ENCODE data around the gene FAM78B.

FAM78B gene

DNA sequence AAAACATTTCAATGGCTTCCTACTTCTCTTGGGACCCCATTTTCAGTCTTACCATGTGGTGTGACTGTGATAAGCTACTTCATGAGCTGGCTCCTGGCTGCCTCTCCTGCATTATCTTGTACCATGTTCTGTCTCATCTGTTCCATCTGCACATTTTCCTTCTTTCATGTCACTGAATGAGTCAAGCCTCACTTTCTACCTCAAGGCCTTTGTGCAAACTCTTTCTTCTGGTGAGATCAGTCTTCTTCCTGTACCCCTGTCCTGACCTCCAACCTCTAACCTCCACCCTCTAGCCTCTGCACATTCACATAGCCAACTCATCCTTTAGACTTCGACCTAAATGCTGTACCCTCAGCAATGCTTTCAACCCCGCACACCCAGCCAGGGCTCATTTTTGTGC is 9.6 kb upstream of the FAM78B start:
- TF ChIP-seq EZH2 (IDR thresholded peaks at IDR 0.05; ENCODE audit: borderline replicate concordance, low read depth, low read length, severe bottlenecking) = no peak
- TF ChIP-seq, protein P1, sequence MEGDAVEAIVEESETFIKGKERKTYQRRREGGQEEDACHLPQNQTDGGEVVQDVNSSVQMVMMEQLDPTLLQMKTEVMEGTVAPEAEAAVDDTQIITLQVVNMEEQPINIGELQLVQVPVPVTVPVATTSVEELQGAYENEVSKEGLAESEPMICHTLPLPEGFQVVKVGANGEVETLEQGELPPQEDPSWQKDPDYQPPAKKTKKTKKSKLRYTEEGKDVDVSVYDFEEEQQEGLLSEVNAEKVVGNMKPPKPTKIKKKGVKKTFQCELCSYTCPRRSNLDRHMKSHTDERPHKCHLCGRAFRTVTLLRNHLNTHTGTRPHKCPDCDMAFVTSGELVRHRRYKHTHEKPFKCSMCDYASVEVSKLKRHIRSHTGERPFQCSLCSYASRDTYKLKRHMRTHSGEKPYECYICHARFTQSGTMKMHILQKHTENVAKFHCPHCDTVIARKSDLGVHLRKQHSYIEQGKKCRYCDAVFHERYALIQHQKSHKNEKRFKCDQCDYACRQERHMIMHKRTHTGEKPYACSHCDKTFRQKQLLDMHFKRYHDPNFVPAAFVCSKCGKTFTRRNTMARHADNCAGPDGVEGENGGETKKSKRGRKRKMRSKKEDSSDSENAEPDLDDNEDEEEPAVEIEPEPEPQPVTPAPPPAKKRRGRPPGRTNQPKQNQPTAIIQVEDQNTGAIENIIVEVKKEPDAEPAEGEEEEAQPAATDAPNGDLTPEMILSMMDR (IDR thresholded peaks at IDR 0.05; ENCODE audit: borderline replicate concordance, extremely low read depth, low read length, poor library complexity, severe bottlenecking) = no peak
- Histone ChIP-seq H3K27me3 (ENCODE audit: insufficient read depth, low read length, poor library complexity) (no peaks in the 10 kb centered on the region), H3K4me3 (ENCODE audit: low read depth in 1 of 2, low read length in 2 of 2) (no peak overlapping the region), H3K9me3 (ENCODE audit: insufficient read depth, low read length, severe bottlenecking) (no peaks in the 10 kb centered on the region), H3K4me2 (ENCODE audit: insufficient read depth, low read length) (no peak overlapping the region), H3K27ac (ENCODE audit: low read length) (no peak overlapping the region), H3K36me3 (ENCODE audit: insufficient read depth, low read length) (no peaks in the 10 kb centered on the region), H3K4me1 (ENCODE audit: insufficient read depth, low read length) (no peaks in the 10 kb centered on the region), H3K79me2 (ENCODE audit: insufficient read depth, low read length) (no peaks in the 10 kb centered on the region), H3K9ac (ENCODE audit: low read depth, low read length) (no peak overlapping the region), H2AFZ (ENCODE audit: low read depth, low read length) (no peak overlapping the region), H4K20me1 (ENCODE audit: insufficient read depth, low read length) (no peaks in the 10 kb centered on the region)
- DNase-seq (no peak), ATAC-seq (ENCODE audit: insufficient read depth, low read depth) (no peak)

DNA sequence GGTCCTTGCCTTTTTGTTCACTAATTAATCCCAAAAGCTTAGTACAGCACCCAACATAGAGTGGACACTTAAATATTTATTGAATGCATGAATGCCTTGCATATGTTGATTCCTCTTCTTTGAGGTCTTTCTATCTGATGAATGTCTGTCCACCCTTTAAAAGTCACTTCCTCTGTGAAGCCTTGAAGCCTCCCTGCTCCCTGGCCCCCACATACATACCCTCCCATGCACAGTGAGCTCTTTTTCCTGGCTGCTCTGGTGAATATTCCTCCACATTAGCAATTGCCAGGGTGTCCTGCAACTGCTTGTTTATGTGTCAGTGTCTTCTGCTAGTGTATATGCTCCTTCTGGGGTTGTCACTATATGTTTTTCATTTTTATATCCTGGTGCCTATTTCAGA is 8.2 kb upstream of the FAM78B start:
- DNase-seq = no peak
- no peaks in the 10 kb centered on the region for H3K79me2 ChIP-seq (ENCODE audit: insufficient read depth, low read length)
- H3K9ac ChIP-seq (ENCODE audit: low read depth, low read length) = no peak overlapping the region
- no peaks in the 10 kb centered on the region for H3K9me3 ChIP-seq (ENCODE audit: insufficient read depth, low read length, severe bottlenecking)
- TF ChIP-seq, protein P1 (IDR thresholded peaks at IDR 0.05; ENCODE audit: borderline replicate concordance, extremely low read depth, low read length, poor library complexity, severe bottlenecking) = no peak
- no peak for TF ChIP-seq EZH2 (IDR thresholded peaks at IDR 0.05; ENCODE audit: borderline replicate concordance, low read depth, low read length, severe bottlenecking)
- no peaks in the 10 kb centered on the region for H3K36me3 ChIP-seq (ENCODE audit: insufficient read depth, low read length)
- peaks cover 7% of the 10 kb centered on the region for H3K27me3 ChIP-seq (ENCODE audit: insufficient read depth, low read length, poor library complexity)
- H3K4me3 ChIP-seq (ENCODE audit: low read depth in 1 of 2, low read length in 2 of 2) = no peak overlapping the region
- H3K27ac ChIP-seq (ENCODE audit: low read length) = no peak overlapping the region
- H3K4me1 ChIP-seq (ENCODE audit: insufficient read depth, low read length) = no peaks in the 10 kb centered on the region
- H4K20me1 ChIP-seq (ENCODE audit: insufficient read depth, low read length) = no peaks in the 10 kb centered on the region
- no peak overlapping the region for H3K4me2 ChIP-seq (ENCODE audit: insufficient read depth, low read length)
- no peak for ATAC-seq (ENCODE audit: insufficient read depth, low read depth)
- H2AFZ ChIP-seq (ENCODE audit: low read depth, low read length) = no peak overlapping the region

DNA sequence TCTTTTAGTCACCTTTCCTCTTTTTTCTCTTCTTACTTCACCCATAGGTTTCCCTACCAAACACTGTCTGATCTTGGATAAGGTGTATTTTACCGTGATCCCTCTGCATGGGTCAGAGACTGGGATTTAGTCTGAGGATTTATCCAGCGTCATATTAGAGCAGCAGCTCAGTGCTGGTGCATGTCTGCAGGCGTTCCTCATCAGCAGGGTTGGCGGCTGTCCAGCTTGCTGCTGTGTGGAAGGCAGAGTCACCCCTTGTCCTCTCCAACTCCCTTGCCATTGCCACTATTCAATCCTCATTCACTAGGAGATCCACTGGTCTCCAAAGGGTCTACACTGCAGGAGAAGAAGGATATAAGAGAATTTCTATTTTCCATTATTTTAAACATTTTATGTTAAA is 7.3 kb upstream of the FAM78B start:
- Histone ChIP-seq H3K9ac (ENCODE audit: low read depth, low read length) (no peak overlapping the region), H3K4me2 (ENCODE audit: insufficient read depth, low read length) (no peak overlapping the region)
- TF ChIP-seq, protein P1 (IDR thresholded peaks at IDR 0.05; ENCODE audit: borderline replicate concordance, extremely low read depth, low read length, poor library complexity, severe bottlenecking) = no peak
- TF ChIP-seq EZH2 (IDR thresholded peaks at IDR 0.05; ENCODE audit: borderline replicate concordance, low read depth, low read length, severe bottlenecking) = no peak

DNA sequence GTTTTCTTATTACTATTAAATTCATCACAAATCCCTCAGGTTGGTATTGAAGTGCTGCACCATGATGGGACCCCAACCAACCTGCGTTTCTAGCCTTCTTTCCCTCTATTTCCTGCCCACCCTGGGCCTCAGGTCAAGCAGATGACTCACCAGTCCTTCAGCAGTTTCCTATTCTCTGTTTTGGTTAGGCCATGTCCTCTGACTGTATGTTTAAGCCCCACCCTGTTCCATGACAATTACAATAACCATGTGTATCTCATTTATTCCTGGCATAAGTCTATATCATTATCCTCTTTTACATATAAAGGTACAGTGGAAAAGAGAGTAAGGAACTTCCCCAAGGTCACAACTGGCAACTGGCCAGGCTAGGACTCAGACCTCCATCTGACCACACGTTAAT is 5.3 kb upstream of the FAM78B start:
- H3K27ac ChIP-seq (ENCODE audit: low read length) = no peak overlapping the region
- no peaks in the 10 kb centered on the region for H3K79me2 ChIP-seq (ENCODE audit: insufficient read depth, low read length)
- no peak overlapping the region for H3K4me3 ChIP-seq (ENCODE audit: low read depth in 1 of 2, low read length in 2 of 2)
- H2AFZ ChIP-seq (ENCODE audit: low read depth, low read length) = no peak overlapping the region
- no peaks in the 10 kb centered on the region for H4K20me1 ChIP-seq (ENCODE audit: insufficient read depth, low read length)
- H3K27me3 ChIP-seq (ENCODE audit: insufficient read depth, low read length, poor library complexity) = peaks cover 7% of the 10 kb centered on the region
- H3K9ac ChIP-seq (ENCODE audit: low read depth, low read length) = no peak overlapping the region
- H3K4me2 ChIP-seq (ENCODE audit: insufficient read depth, low read length) = no peak overlapping the region
- H3K4me1 ChIP-seq (ENCODE audit: insufficient read depth, low read length) = no peaks in the 10 kb centered on the region
- no peaks in the 10 kb centered on the region for H3K9me3 ChIP-seq (ENCODE audit: insufficient read depth, low read length, severe bottlenecking)
- H3K36me3 ChIP-seq (ENCODE audit: insufficient read depth, low read length) = no peaks in the 10 kb centered on the region
- TF ChIP-seq, protein P1 (IDR thresholded peaks at IDR 0.05; ENCODE audit: borderline replicate concordance, extremely low read depth, low read length, poor library complexity, severe bottlenecking) = no peak
- TF ChIP-seq EZH2 (IDR thresholded peaks at IDR 0.05; ENCODE audit: borderline replicate concordance, low read depth, low read length, severe bottlenecking) = no peak
- no peak for ATAC-seq (ENCODE audit: insufficient read depth, low read depth)
- no peak for DNase-seq

More for the DNA sequence above, 7.3 kb upstream of the FAM78B start:
- H3K4me1 ChIP-seq (ENCODE audit: insufficient read depth, low read length) = no peaks in the 10 kb centered on the region
- H3K79me2 ChIP-seq (ENCODE audit: insufficient read depth, low read length) = no peaks in the 10 kb centered on the region
- DNase-seq (no peak), ATAC-seq (ENCODE audit: insufficient read depth, low read depth) (no peak)
- peaks cover 7% of the 10 kb centered on the region for H3K27me3 ChIP-seq (ENCODE audit: insufficient read depth, low read length, poor library complexity)
- no peak overlapping the region for H3K27ac ChIP-seq (ENCODE audit: low read length)
- no peaks in the 10 kb centered on the region for H3K9me3 ChIP-seq (ENCODE audit: insufficient read depth, low read length, severe bottlenecking)
- H3K36me3 ChIP-seq (ENCODE audit: insufficient read depth, low read length) = no peaks in the 10 kb centered on the region
- H4K20me1 ChIP-seq (ENCODE audit: insufficient read depth, low read length) = no peaks in the 10 kb centered on the region
- H3K4me3 ChIP-seq (ENCODE audit: low read depth in 1 of 2, low read length in 2 of 2) = no peak overlapping the region
- no peak overlapping the region for H2AFZ ChIP-seq (ENCODE audit: low read depth, low read length)

All from DND-41 (cell line).